Activated naive CD8-positive, alpha-beta T cell treated with anti-CD3 and anti-CD28 coated beads for 36 hours (primary cell): ENCODE data around the gene POLE2. TPM values are rescaled to one million over a fixed set of nuclear protein-coding genes. Genes with fewer than 3 reads are reported as not detected.

ENCODE experiments used
- DNase-seq: peaks from one replicate; pipeline ENCODE4 v3.0.0; 2021
- H3K27ac Mint-ChIP-seq: one replicate; pipeline ENCODE4 v1.8.0; 2022; ENCODE audit warnings: mild to moderate bottlenecking, moderate library complexity, mixed read lengths
- H3K27me3 Mint-ChIP-seq: one replicate; pipeline ENCODE4 v1.8.0; 2022; ENCODE audit warnings: mild to moderate bottlenecking, mixed read lengths
- H3K36me3 Mint-ChIP-seq: one replicate; pipeline ENCODE4 v1.8.0; 2021; ENCODE audit warnings: mild to moderate bottlenecking, mixed read lengths
- H3K4me1 Mint-ChIP-seq: one replicate; pipeline ENCODE4 v1.8.0; 2021; ENCODE audit warnings: mixed read lengths
- H3K4me3 Mint-ChIP-seq: one replicate; pipeline ENCODE4 v1.8.0; 2022; ENCODE audit warnings: mild to moderate bottlenecking, moderate library complexity, mixed read lengths
- H3K9me3 Mint-ChIP-seq: one replicate; pipeline ENCODE4 v1.8.0; 2022; ENCODE audit warnings: mixed read lengths
- total RNA-seq, 2 experiments: library from RNA; stranded (reverse); gene quantifications; one replicate each; pipeline ENCODE4 v1.2.3, GENCODE V29; 2021

Gene POLE2
- total RNA-seq, 2 experiments from 2014 or later, result 33.6 to 37.2 TPM

DNA sequence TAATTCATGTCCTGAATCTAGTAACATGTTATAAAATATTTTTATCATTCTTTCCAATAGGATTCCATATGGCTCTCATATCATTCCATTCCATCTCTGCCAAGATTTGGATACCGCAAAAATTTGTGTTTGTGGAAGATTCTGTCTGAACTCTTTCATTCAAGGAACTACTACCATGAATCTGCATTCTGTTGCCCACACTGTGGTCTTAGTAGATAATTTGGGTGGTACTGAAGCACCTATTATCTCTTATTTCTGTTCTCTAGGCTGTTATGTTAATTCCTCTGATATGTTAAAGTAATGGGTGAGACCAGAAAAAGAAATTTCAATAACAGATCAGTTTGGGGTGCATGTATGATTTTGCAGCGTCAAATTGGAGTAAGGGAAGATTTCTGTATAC lies 73.8 kb downstream of the POLE2 start:
- Mint-ChIP-seq H3K4me1 (peaks cover 26% of the 10 kb centered on the region), H3K4me3 (no peak overlapping the region), H3K27me3 (no peaks in the 10 kb centered on the region), H3K9me3 (no peaks in the 10 kb centered on the region), H3K36me3 (peaks cover 34% of the 10 kb centered on the region), H3K27ac (no peak overlapping the region)
- no peak for DNase-seq

- H3K27ac Mint-ChIP-seq, result no peak overlapping the region
- peaks cover 14% of the 10 kb centered on the region for H3K4me1 Mint-ChIP-seq
- no peaks in the 10 kb centered on the region for H3K27me3 Mint-ChIP-seq
- no peak overlapping the region for H3K4me3 Mint-ChIP-seq
- H3K9me3 Mint-ChIP-seq, result no peaks in the 10 kb centered on the region
- H3K36me3 Mint-ChIP-seq, result peaks cover 23% of the 10 kb centered on the region
- no peak for DNase-seq
Observed at GRCh38 chr14:49612671-49613070, 75.3 kb downstream of the POLE2 start.

GRCh38 chr14:49612251-49612650 lies 75.8 kb downstream of the POLE2 start:
- H3K4me3 Mint-ChIP-seq, result no peak overlapping the region
- no peak overlapping the region for H3K27ac Mint-ChIP-seq
- H3K36me3 Mint-ChIP-seq, result peaks cover 19% of the 10 kb centered on the region

GRCh38 chr14:49607583-49607982 lies 80.4 kb downstream of the POLE2 start:
- H3K27me3 Mint-ChIP-seq, result no peaks in the 10 kb centered on the region
- no peak for DNase-seq
- no peaks in the 10 kb centered on the region for H3K9me3 Mint-ChIP-seq
- peaks cover 7% of the 10 kb centered on the region for H3K4me1 Mint-ChIP-seq
- no peak overlapping the region for H3K4me3 Mint-ChIP-seq
- no peak overlapping the region for H3K27ac Mint-ChIP-seq
- H3K36me3 Mint-ChIP-seq, result peaks cover 19% of the 10 kb centered on the region

More at GRCh38 chr14:49612251-49612650, 75.8 kb downstream of the POLE2 start:
- no peak for DNase-seq
- peaks cover 12% of the 10 kb centered on the region for H3K4me1 Mint-ChIP-seq
- H3K9me3 Mint-ChIP-seq, result no peaks in the 10 kb centered on the region
- H3K27me3 Mint-ChIP-seq, result no peaks in the 10 kb centered on the region

- Mint-ChIP-seq H3K4me1 (peaks cover 19% of the 10 kb centered on the region), H3K9me3 (no peaks in the 10 kb centered on the region), H3K27ac (peak within 1 kb of the TSS; percentile 97), H3K36me3 (peaks cover 21% of the 10 kb centered on the region), H3K4me3 (peak within 1 kb of the TSS; percentile 99), H3K27me3 (no peaks in the 10 kb centered on the region)
- peak; percentile 87 for DNase-seq
Observed at GRCh38 chr14:49598485-49599300, 89.3 kb downstream of the POLE2 start, which contains the start of gene LRR1. Gene LRR1, plus strand, starts transcription at chr14:49598940. Its CDS starts 81 bp downstream, at chr14:49599021.

- Mint-ChIP-seq H3K9me3 (no peaks in the 10 kb centered on the region), H3K36me3 (peaks cover 21% of the 10 kb centered on the region), H3K27me3 (no peaks in the 10 kb centered on the region), H3K4me1 (peaks cover 19% of the 10 kb centered on the region), H3K27ac (peak overlapping the region; percentile 97), H3K4me3 (peak overlapping the region; percentile 99)
- no peak for DNase-seq
Observed at GRCh38 chr14:49598189-49598484, 89.9 kb downstream of the POLE2 start.

DNA sequence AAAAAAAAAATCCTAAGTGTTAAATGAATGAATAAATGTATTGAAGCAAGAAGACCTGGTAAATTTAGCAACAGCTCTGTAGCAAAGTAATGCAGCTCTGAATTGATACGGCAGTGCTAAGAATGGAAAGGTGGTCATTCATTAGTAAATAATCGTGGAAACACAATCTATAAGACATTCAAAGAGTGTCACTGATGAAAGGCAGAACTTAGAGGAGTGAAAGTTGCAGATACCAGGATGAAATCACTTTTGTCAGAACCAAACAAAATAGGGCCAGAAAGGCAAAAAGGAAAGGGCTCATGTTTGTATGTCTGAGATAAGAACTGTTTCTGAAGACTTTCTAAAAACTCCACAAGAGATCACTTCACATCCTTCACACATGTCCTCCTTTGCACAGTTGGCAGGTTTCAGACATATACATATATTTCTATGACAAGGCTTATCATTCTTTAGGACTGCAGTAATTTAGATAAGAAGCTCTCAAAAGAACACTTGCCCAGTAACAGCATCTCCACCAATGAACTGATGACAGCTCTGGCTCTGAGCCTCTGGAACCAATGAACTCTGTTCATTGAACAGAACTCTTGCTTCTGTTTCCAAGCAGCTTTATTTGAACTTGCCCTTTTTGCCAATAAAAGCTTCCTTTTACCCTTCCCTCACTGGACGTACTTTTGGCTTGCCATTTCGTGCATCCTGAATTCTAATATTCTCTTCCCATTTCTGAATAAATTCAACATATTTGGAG lies 93.5 kb downstream of the POLE2 start:
- Mint-ChIP-seq H3K27ac (no peak overlapping the region), H3K9me3 (no peaks in the 10 kb centered on the region), H3K4me1 (peaks cover 10% of the 10 kb centered on the region), H3K4me3 (no peak overlapping the region), H3K27me3 (no peaks in the 10 kb centered on the region), H3K36me3 (peaks cover 4% of the 10 kb centered on the region)
- DNase-seq, result no peak

Other genes with a start within 250 kb of the POLE2 start
- gene RPS29, start 101.8 kb downstream of the POLE2 start, total RNA-seq, result 1,000 to 10,000 TPM; 1,759 to 2,048 TPM
- gene LRR1, start 89.3 kb downstream of the POLE2 start, total RNA-seq, result 10 to 100 TPM; 58.9 to 59.9 TPM
- 100 to 1,000 TPM; 236 to 250 TPM for gene RPL36AL, start 67.6 kb downstream of the POLE2 start, total RNA-seq
- 10 to 100 TPM; 40.0 to 42.0 TPM for gene MGAT2, start 67.4 kb downstream of the POLE2 start, total RNA-seq
- 10 to 100 TPM; 15.5 to 15.6 TPM for gene DNAAF2, start 53.0 kb downstream of the POLE2 start, total RNA-seq
- gene KLHDC1, start 4.9 kb upstream of the POLE2 start, total RNA-seq, result 1 to 10 TPM; 1.1 to 1.2 TPM
- gene KLHDC2, start 79.9 kb upstream of the POLE2 start, total RNA-seq, result 10 to 100 TPM; 20.8 to 21.5 TPM
- gene NEMF, start 164.6 kb upstream of the POLE2 start, total RNA-seq, result 10 to 100 TPM; 53.7 to 64.6 TPM
- 100 to 1,000 TPM; 134 to 135 TPM for gene ARF6, start 204.9 kb upstream of the POLE2 start, total RNA-seq